Skeletal muscle satellite cell (primary cell): Measurements from ENCODE around the gene TTC39C.
A peak's percentile ranks its signal among the peaks of the same experiment; 100 is the strongest.
"Not testable (repeated sequence)": the region's sequence is repeated elsewhere in the genome, so short reads cannot be mapped to it uniquely, and the experiment has no call there.

Experiments
- H3K27me3 ChIP-seq: 2 replicates; pipeline ENCODE4 v1.7.0; 2013; ENCODE audit warnings: low read length; ENCODE audit not compliant: control insufficient read depth, insufficient read depth
- H3K36me3 ChIP-seq: 2 replicates; pipeline ENCODE4 v1.7.0; 2013; ENCODE audit warnings: mild to moderate bottlenecking, control low read depth, low read length; ENCODE audit not compliant: insufficient read depth
- H3K4me1 ChIP-seq: 2 replicates; pipeline ENCODE4 v1.7.0; 2013; ENCODE audit warnings: low read length; ENCODE audit not compliant: control insufficient read depth, insufficient read depth
- H3K4me2 ChIP-seq: 2 replicates; pipeline ENCODE4 v1.7.0; 2013; ENCODE audit warnings: mild to moderate bottlenecking, low read length
- H3K4me3 ChIP-seq: 2 replicates; pipeline ENCODE4 v1.7.0; 2013; ENCODE audit warnings: low read length
- H3K9ac ChIP-seq: 2 replicates; pipeline ENCODE4 v1.7.0; 2013; ENCODE audit warnings: mild to moderate bottlenecking, low read depth, low read length, moderate library complexity
- H3K9me3 ChIP-seq: replicated peaks from 2 replicates; pipeline ENCODE4 v1.7.0; 2013; ENCODE audit warnings: mild to moderate bottlenecking, control low read depth, low read length

Gene TTC39C

GRCh38 chr18:24024425-24024824 is 9.9 kb downstream of the TTC39C start:
- H3K4me3 ChIP-seq: no peak overlapping the region
- peaks cover 4% of the 10 kb centered on the region for H3K36me3 ChIP-seq
- H3K4me1 ChIP-seq: peaks cover 31% of the 10 kb centered on the region
- H3K9me3 ChIP-seq: no peaks in the 10 kb centered on the region
- H3K9ac ChIP-seq: no peak overlapping the region
- no peak overlapping the region for H3K4me2 ChIP-seq
- no peaks in the 10 kb centered on the region for H3K27me3 ChIP-seq

GRCh38 chr18:24026457-24026856 is 11.9 kb downstream of the TTC39C start:
- H3K9ac ChIP-seq: no peak overlapping the region
- no peaks in the 10 kb centered on the region for H3K27me3 ChIP-seq
- no peak overlapping the region for H3K4me2 ChIP-seq
- no peak overlapping the region for H3K4me3 ChIP-seq
- peaks cover 4% of the 10 kb centered on the region for H3K36me3 ChIP-seq
- H3K9me3 ChIP-seq: no peaks in the 10 kb centered on the region
- H3K4me1 ChIP-seq: peaks cover 31% of the 10 kb centered on the region

- Histone ChIP-seq H3K9ac (no peak overlapping the region), H3K27me3 (no peaks in the 10 kb centered on the region), H3K36me3 (peaks cover 4% of the 10 kb centered on the region), H3K4me3 (no peak overlapping the region), H3K4me2 (peak overlapping the region; percentile 43), H3K9me3 (no peaks in the 10 kb centered on the region), H3K4me1 (peaks cover 23% of the 10 kb centered on the region)
Measured at GRCh38 chr18:24027156-24027827, 12.7 kb downstream of the TTC39C start.

- peaks cover 20% of the 10 kb centered on the region for H3K4me1 ChIP-seq
Measured at GRCh38 chr18:24028946-24029345, 14.4 kb downstream of the TTC39C start.

GRCh38 chr18:24031318-24031717 is 16.8 kb downstream of the TTC39C start:
- Histone ChIP-seq H3K9ac (no peak overlapping the region), H3K36me3 (no peaks in the 10 kb centered on the region), H3K27me3 (no peaks in the 10 kb centered on the region), H3K4me3 (no peak overlapping the region), H3K4me2 (no peak overlapping the region), H3K4me1 (peaks cover 14% of the 10 kb centered on the region), H3K9me3 (no peaks in the 10 kb centered on the region)

More at GRCh38 chr18:24028946-24029345, 14.4 kb downstream of the TTC39C start:
- not testable (repeated sequence) for H3K9ac ChIP-seq, H3K4me3 ChIP-seq, H3K9me3 ChIP-seq, H3K4me2 ChIP-seq, H3K27me3 ChIP-seq, H3K36me3 ChIP-seq

- H3K4me1 ChIP-seq: peaks cover 8% of the 10 kb centered on the region
- no peak overlapping the region for H3K9ac ChIP-seq
- H3K9me3 ChIP-seq: no peaks in the 10 kb centered on the region
- no peak overlapping the region for H3K4me2 ChIP-seq
- H3K27me3 ChIP-seq: no peaks in the 10 kb centered on the region
- H3K36me3 ChIP-seq: no peaks in the 10 kb centered on the region
- no peak overlapping the region for H3K4me3 ChIP-seq
Measured at GRCh38 chr18:24031916-24032315, 17.4 kb downstream of the TTC39C start.

GRCh38 chr18:24033641-24034412 is 19.3 kb downstream of the TTC39C start:
- Histone ChIP-seq H3K27me3 (no peaks in the 10 kb centered on the region), H3K9me3 (no peaks in the 10 kb centered on the region), H3K9ac (no peak overlapping the region), H3K4me1 (no peaks in the 10 kb centered on the region), H3K4me2 (no peak overlapping the region), H3K36me3 (no peaks in the 10 kb centered on the region), H3K4me3 (no peak overlapping the region)

- H3K4me1 ChIP-seq: no peaks in the 10 kb centered on the region
- H3K9me3 ChIP-seq: no peaks in the 10 kb centered on the region
- no peak overlapping the region for H3K4me3 ChIP-seq
- no peak overlapping the region for H3K9ac ChIP-seq
- H3K4me2 ChIP-seq: no peak overlapping the region
- no peaks in the 10 kb centered on the region for H3K36me3 ChIP-seq
- H3K27me3 ChIP-seq: no peaks in the 10 kb centered on the region
Measured at GRCh38 chr18:24035316-24035715, 20.8 kb downstream of the TTC39C start.

- H3K4me3 ChIP-seq: no peak overlapping the region
- H3K4me1 ChIP-seq: no peaks in the 10 kb centered on the region
- H3K9ac ChIP-seq: no peak overlapping the region
- no peaks in the 10 kb centered on the region for H3K27me3 ChIP-seq
- H3K4me2 ChIP-seq: no peak overlapping the region
- H3K9me3 ChIP-seq: no peaks in the 10 kb centered on the region
- no peaks in the 10 kb centered on the region for H3K36me3 ChIP-seq
Measured at GRCh38 chr18:24039671-24040070, 25.1 kb downstream of the TTC39C start.

- no peaks in the 10 kb centered on the region for H3K27me3 ChIP-seq
- no peak overlapping the region for H3K9ac ChIP-seq
- no peaks in the 10 kb centered on the region for H3K36me3 ChIP-seq
- no peaks in the 10 kb centered on the region for H3K4me1 ChIP-seq
- H3K4me2 ChIP-seq: no peak overlapping the region
- no peaks in the 10 kb centered on the region for H3K9me3 ChIP-seq
- no peak overlapping the region for H3K4me3 ChIP-seq
Measured at GRCh38 chr18:24041691-24042090, 27.1 kb downstream of the TTC39C start.

- Histone ChIP-seq H3K9ac (no peak overlapping the region), H3K9me3 (no peaks in the 10 kb centered on the region), H3K4me1 (no peaks in the 10 kb centered on the region), H3K27me3 (no peaks in the 10 kb centered on the region), H3K4me2 (no peak overlapping the region), H3K4me3 (no peak overlapping the region), H3K36me3 (no peaks in the 10 kb centered on the region)
Measured at GRCh38 chr18:24043403-24043802, 28.8 kb downstream of the TTC39C start.

- H3K4me1 ChIP-seq: peaks cover 22% of the 10 kb centered on the region
- no peaks in the 10 kb centered on the region for H3K9me3 ChIP-seq
- H3K4me3 ChIP-seq: no peak overlapping the region
Measured at GRCh38 chr18:24048261-24048660, 33.7 kb downstream of the TTC39C start.

More at GRCh38 chr18:24048261-24048660, 33.7 kb downstream of the TTC39C start:
- H3K4me2 ChIP-seq: no peak overlapping the region
- H3K9ac ChIP-seq: no peak overlapping the region
- H3K36me3 ChIP-seq: no peaks in the 10 kb centered on the region
- H3K27me3 ChIP-seq: no peaks in the 10 kb centered on the region
